Measurements from ENCODE around the gene UBE2F.

DNA sequence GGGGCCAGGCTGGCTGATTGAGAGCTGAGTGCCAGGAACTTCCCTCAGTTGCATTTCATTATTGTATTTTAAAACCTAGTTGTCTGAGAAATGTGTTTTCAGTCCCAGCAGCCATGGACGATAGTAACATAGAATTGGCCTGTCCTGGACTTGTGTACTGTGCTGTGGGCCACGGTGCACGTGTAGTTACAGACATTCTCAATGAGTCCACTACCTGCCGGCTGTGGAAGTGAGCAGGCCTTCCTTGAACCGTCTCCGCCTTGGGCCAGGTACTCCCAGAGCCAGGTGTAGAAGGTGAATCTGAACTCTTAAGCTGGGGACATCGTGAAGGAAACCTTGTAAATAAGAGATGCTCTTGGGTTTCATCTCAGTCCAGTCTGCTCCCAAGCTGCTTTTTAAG, 47.0 kb downstream of the UBE2F start:
- TF ChIP-seq CTCF (IDR thresholded peaks at IDR 0.05; ENCODE audit: poor library complexity) (no peak), EZH2phosphoT487 (IDR thresholded peaks at IDR 0.05; ENCODE audit: low read depth, severe bottlenecking, unreplicated experiment) (no peak), EZH2 (IDR thresholded peaks at IDR 0.05; ENCODE audit: borderline replicate concordance) (no peak)
